NCI-H1105 treated with DMSO at 0.1 percent for 48 hours (cell line): ENCODE data around the gene OMD.
"Not testable (repeated sequence)": the region's sequence is repeated elsewhere in the genome, so short reads cannot be mapped to it uniquely, and the experiment has no call there.

Experiments used
- DNase-seq: peaks from one replicate; lab custom pipeline; 2025; lab: John Stamatoyannopoulos, UW

The OMD gene

DNA sequence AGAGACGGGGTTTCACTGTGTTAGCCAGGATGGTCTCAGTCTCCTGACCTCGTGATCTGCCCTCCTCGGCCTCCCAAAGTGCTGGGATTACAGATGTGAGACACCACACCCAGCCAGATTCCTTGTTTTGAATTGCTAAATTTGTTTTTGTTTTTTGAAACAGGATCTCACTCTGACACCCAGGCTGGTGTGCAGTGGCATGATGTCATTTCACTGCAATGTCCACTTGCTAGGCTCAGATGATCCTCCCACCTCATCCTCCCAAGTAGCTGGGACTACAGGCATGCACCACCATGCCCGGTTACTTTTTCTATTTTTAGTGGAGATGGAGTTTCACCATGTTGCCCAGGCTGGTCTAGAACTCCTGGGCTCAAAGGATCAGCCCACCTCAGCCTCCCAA, 13.1 kb downstream of the OMD start:
- not testable (repeated sequence) for DNase-seq

DNA sequence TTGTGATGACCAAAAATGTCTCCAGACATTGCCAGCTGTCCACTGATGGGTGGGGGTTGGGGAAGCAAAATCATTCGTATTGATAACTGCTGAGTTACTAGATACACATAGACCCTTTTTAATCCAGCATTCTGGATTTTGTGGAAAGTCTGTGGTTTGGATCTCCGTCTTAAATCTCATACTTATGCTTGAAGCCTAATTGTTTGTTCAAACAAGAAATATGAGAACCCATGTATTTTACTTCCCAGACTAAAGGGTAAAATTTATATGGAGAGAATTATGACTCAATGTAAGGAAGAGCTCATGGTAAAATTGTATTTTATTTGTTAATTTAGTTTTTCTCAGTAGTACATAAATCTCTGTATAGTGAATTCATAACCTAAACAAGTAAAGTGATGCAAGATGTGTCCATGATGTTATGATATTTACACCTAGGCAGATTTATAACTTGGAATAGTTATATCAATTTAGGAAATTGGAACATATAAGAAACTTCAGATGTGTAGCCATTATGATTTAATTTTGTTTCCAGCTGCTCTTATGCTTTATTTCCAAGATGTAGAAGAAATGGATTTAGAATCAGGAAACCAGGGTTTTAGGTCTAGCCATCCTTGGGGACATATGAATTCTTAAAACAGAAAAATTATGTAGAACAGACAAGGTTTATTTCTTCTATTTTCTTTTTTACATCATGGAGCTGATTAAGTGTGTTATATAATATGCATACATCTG, 15.4 kb downstream of the OMD start:
- DNase-seq, result no peak

DNA sequence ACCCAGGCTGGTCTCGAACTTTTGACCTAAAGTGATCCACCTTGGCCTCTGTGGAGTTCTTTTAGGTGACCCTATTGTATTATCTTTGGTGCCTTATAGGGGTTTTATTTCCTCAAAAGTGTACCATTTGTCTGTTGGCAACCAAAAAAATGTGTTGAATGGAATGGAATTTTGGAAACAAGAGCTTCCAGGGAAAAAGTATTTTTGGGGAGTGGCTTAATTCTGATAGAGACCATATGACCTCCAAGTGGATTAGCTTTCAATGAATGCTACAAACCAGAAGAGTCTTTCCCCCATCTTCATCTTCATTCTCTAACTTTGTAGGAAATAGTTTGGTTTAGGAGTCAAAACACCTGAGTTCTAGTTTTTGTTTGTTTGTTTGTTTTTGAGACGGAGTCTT, 16.5 kb downstream of the OMD start:
- no peak for DNase-seq

GRCh38 chr9:92406477-92406876, 17.8 kb downstream of the OMD start:
- no peak for DNase-seq

DNA sequence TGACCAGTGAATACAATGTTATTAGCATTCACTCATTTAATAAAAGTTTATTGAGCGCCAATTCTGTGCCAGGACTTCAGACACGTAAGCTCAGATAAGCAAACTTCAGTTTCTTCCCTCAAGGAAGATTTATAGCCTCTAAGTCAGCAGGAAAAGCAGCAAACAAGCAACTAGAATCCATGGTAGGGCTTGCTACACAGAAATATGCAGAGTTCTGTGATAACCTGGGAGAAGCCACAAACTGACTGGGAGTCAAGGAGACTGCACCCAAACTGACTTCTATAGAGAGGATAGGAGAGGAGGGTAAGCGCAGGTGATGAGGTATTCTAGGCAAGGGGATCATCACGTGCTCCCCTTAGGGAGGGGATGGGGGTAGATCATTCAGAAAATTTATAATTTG, 18.5 kb downstream of the OMD start:
- DNase-seq, result no peak

DNA sequence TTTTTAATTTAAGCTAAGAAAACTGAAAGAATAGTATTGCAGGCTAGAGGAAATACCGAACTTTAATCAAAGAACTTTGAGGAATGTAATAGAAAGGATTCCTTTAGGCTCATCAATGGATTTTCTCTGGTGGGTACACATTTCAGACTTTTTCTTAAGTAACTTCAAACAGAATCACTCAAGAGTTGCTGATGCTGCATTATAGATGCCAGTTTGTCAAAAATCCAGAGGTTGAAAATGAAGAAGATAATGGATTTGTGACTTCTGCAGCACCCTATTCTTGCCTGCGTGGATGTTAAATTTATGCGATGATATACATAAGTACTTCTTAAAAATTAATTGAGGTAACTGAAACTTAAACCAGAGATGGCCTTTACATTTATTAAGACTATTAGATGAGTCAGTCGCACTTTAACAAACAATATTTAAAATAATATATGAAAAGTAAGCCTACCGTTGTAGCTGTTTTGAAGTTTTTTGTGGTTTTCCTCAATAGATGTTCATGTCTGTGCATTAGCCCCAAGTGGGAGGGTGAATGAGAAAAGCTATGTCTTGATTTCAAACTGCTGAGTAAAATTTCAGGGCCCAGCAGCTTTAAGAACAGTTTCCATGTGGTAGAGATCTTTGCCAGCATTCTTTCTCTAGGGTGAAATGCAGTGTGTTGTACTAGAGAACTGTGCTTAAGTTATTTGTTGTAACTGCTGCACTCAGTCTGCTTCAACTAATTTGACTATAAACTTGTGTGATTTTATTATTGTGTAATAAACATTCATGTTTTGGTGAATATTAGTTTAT, 20.0 kb downstream of the OMD start, which contains the start of gene OGN:
TSS of gene OGN (minus strand) at position 537 of the 795 bp plus-strand sequence. CDS start 1,171 bp downstream, outside the sequence.
- DNase-seq, result no peak

DNA sequence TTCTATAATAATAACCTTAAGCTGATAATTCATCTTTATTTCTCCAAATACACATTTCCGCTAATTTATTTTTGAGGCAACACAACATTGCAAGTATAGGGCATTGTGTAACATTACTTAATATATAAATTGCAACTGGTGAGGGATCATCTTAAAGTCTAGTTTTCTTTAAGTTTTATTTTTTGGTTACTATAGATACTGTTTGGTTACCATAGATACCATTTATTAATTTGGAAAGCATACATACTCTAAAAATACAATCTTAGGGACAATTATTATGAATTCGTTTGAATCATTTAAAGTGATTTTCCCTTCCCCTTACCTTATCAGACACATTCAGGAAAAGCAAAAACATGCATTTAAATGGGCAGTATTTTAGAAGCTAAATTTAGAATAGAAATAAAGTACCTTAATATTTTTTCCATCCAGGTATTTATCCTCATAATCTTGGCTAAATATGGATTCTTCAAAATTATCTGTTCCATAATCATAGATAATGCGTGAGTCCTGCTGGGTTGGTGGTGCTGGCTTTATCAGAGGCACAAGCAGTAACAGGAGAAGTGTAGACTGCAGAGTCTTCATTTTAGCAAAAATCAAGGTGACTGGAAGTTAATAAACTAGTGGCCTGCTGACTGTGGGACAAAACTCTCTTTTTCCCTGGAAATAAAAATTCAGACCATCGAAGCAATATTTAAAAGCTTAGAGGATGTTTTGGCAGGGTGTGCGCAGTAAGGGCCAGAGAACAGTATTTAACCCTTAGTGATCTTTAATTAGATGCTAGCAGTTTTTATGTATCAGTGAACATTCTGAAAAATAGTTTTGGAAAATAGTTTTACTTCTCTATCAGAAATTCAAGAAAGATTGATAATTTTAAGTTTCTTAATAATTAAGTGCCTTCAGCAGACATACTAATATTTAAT, 21.2 kb downstream of the OMD start:
- DNase-seq, result no peak

GRCh38 chr9:92402360-92402759, 21.9 kb downstream of the OMD start:
- no peak for DNase-seq

DNA sequence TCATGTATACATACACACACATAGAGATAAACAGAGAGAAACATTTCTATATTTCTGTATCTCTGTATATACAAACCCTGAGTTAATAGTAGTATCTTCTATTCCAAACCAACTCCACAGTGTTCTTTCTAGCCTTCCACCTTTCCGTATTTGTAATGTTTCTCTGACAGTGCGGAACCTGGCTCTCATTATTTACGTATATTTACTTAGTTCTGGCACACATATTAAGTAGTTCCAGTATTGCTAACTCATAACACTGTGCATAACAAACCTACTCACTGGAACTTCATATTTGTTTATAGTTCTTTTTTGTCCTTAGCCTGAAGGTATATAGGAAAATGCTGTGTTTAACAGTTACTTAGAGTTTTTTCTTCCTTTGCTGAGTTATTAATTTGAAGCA, 26.4 kb downstream of the OMD start:
- DNase-seq, result no peak

- DNase-seq, result no peak
These were observed 28.7 kb downstream of the OMD start for GRCh38 chr9:92395617-92396016.

DNA sequence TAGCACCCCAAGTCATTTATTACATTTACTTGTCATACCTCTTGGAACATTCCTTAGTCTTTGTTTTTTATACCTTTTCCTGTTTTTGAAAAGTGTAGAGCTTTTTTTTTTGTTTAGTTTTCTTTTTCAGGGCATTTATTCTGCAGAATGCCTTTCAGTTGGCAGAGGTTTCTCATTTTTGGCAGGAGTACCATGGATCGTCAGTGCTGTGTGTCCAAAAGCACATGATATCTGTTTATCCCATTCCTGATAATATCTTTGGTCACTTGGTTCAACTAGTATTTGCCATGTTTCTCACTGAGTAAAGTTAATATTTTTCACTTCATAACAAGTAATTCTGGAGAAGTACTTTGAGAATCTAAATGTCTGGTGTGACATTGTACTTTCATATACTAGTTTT, 30.6 kb downstream of the OMD start:
- no peak for DNase-seq

DNA sequence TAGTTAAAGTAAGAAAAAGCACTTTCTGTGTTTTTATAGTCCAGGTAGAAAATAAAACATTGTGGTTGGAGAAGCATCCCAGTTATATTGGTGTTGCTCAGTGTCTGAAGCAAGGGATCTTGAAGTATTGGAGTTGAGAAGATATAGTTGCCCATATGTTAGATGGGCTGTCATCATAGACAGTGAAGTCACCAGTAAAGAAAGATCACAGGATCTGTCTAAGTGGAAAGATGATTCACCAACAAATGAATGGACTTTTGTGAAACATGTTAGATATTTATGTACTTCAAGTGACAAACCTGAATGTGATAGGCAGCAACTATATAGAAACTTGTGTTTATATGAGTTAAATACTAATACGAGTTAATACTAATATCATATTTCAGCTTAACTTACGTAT, 31.6 kb downstream of the OMD start:
- no peak for DNase-seq

DNA sequence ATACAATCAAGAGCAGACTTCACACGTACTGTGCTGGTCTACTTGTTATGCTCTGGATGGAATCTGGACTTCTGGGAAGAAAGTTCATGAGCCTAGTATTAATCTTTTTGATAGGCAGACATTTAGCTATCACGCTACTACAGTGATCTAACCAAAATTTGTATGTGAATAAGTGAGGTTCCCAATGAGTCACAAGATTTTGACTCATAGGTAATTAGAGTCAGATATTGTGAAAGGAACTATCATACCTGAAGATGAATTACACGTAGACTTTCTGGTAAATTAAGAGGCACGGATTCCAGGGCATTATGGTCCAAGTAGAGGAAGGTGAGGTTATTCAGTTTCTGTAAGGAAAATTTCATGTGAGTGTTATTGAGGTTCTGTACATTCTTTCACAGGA, 38.3 kb downstream of the OMD start:
- no peak for DNase-seq

DNA sequence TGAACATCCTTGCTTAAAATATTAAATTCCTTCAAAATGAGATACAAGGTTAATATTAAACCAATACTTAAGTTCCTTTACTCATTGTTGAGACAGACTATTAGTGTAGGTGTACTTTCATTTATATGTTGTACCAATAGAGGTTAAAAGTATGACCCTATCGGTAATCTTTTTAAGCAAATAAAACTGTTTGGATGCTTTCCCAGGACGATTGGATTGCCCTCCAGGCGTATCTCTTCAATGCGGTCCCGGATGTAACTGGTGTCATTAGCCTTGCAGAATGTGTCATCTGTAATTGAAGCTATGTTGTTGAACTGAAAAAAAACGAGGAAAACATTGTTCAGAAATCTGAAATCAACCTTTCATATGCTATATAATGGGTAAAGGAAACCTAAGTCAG, 38.8 kb downstream of the OMD start:
- DNase-seq, result no peak

DNA sequence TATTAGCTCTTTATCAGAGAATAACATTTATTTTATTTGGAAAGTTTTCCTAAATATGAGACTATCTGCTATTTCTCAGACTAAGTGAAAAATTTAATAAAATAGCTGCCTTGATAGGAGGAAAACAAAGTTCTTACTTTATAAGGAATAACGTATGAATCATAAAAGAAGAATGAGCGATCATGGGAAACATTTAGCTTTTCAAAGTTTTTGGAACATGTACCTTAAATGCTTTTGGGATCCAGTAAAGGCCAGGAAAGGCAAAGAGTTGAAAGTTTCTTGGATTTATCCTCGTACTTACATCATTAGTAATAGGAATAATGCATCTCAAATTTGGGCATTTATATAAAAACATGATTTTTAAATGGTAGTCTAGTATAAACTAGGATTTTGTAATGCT, 39.3 kb downstream of the OMD start:
- DNase-seq, result no peak

- no peak for DNase-seq
These were observed 39.9 kb downstream of the OMD start for GRCh38 chr9:92384375-92384774.

DNA sequence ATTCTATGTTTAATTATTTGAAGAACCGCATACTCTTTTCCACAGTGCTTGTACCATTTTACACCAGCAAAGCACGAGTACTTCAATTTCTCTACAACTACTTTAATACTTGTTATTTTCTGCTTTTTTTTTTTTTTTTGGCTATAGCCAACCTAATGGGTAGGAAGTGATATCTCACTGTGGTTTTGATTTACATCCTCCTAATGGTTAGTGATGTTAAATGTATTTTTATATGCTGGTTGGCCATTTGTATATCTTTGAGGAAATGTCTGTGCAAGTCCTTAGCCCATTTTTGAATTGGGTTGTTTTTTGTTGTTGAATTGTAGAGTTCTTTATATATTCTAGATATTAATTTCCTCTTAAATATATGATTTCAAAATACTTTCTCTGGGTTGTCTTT, 42.5 kb downstream of the OMD start:
- no peak for DNase-seq

- no peak for DNase-seq
These were observed 43.7 kb downstream of the OMD start for GRCh38 chr9:92380603-92381002.

DNA sequence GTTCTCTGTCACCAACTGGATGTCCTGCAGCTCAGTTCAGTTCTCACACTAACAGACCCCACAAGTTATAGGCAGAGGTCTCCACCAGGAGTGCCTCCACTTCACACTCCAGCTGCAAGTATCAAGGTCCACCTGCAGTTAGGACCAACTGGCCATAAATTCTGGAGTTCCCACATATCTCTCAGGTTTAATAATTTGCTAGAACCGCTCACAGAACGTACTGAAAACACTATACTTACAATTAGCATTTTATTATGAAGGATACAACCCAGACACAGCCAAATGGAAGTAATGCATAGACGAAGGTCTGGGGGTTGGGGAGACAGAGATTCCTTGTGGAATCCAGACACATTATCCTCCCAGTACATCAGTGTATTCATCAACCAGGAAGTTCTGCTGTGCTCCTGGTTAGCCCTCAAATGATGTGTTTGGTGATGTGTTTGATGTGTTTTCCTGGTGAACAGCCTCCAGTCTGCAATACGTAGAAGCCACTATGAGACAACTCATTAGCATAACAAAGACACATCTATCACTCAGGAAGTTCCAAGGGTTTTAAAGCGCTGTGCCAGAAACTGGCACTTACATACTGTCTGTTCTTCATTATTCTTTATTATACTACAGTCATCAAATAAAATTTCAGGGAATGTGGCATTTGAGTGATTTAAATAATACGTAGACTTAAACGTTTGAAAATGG, 45.3 kb downstream of the OMD start:
- no peak for DNase-seq

DNA sequence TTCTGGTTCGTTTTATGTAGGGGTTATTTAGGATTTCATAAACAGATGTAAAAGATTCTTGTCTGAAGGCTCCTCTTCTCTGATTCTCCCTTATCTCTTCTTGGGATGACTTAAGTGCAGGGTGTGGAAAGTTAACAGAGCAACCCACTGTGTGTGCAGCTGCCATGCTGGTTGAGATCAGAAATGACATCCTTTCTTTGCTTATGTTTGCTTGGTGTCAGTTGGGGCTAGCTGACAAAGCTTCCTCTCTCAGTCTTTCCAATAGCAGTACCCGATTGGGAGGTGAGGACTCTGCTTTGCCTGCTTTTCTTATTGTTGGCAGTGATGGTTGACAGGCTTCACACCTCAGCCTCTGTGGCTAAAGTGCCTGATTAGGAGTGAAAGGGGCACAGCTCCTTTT, 46.4 kb downstream of the OMD start:
- no peak for DNase-seq

DNA sequence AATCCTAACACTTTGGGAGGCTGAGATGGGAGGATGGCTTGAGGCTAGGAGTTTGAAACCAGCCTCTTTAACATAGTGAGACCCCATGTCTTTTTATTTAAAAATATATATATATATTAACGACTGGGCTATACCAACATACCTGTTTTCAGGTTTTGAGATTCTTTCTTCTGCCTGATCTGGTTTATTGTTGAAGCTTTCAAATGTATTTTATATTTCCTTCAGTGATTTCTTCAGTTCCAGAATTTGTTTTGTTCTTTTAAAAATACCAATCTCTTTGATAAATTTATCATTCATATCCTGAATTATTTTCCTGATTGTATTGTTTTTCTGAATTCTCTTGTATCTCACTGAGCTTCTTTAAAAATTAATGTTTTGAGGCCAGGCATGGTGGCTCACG, 51.1 kb downstream of the OMD start:
- no peak for DNase-seq

- DNase-seq, result no peak
These were observed 55.2 kb downstream of the OMD start for GRCh38 chr9:92369075-92369474.
